Non-pigmented ciliary epithelial cell (primary cell): ENCODE measurements around the gene LRRC37A.
A peak's percentile ranks its signal among the peaks of the same experiment; 100 is the strongest.
"Not testable (repeated sequence)": the region's sequence is repeated elsewhere in the genome, so short reads cannot be mapped to it uniquely, and the experiment has no call there.

ENCODE experiments used
- DNase-seq: peaks from one replicate; pipeline ENCODE4 v3.0.0-alpha.2; 2010; ENCODE audit warnings: low read depth

Gene LRRC37A

DNA sequence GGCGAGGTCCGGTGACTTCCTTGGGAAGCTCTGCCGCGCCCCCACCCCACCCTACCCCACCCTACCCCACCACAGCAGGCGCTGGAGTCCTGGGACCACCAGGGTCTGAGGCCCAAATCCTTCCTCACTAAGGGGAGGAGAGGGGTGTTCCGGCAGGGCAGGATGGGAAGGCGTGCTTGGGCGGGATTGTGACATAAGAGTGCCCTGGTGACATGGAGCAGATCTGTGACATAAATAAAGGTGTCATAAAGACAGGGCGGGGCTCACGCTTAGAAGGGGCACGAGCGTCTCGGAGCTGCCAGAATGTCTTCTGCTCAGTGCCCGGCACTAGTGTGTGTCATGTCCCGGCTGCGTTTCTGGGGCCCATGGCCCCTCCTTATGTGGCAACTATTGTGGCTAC is at the start of gene LRRC37A:
LRRC37A (plus strand) TSS at position 301 of the 400 bp plus-strand sequence; CDS start at position 304, 3 bp downstream.
- DNase-seq, result not testable (repeated sequence)

DNA sequence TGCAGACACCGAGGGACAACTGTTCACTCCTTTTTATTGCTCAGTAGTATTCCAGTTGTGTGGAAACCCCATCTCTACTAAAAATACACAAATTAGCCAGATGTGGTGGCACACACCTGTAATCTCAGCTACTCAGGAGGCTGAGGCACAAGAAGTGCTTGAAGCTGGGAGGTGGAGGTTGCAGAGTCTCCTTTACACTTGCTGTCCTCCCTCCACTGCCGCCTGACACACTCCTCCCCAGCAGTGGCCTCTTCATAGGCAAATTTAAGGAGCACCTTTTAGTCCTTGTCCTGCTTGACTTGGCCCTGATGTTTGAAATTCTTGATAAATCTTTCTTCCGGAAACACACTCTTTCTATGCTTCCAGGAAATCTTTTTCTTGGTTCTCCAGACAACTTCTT is 45.8 kb upstream of the LRRC37A start:
- not testable (repeated sequence) for DNase-seq

DNA sequence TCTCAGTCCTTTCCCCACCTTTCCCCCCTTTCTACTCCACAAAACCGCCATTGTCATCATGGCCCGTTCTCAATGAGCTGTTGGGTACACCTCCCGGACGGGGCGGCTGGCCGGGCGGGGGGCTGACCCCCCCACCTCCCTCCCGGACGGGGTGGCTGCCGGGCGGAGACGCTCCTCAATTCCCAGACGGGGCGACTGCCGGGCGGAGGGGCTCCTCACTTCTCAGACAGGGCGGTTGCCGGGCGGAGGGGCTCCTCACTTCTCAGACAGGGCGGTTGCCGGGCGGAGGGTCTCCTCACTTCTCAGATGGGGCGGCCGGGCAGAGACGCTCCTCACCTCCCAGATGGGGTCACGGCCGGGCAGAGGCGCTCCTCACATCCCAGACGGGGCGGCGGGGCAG is 42.1 kb upstream of the LRRC37A start:
- not testable (repeated sequence) for DNase-seq

DNA sequence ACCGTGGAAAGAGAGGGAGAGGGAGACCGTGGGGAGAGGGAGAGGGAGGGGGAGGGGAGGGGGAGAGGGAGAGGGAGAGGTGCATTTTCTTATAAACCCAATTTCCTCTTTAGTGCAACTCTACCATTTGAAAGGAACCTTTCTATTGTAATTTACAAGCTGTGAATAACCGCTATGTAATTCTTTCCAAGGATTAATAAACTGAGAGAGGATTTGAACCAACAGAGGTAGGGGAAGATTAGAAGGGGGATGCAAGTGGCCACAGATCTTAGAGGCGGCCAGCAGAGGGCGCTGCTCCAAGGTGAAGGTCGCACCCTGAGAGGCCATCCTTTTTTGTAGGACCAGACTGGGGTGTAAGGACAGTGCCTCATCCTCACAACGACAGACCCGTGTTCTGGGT is 41.2 kb upstream of the LRRC37A start:
- DNase-seq, result not testable (repeated sequence)

DNA sequence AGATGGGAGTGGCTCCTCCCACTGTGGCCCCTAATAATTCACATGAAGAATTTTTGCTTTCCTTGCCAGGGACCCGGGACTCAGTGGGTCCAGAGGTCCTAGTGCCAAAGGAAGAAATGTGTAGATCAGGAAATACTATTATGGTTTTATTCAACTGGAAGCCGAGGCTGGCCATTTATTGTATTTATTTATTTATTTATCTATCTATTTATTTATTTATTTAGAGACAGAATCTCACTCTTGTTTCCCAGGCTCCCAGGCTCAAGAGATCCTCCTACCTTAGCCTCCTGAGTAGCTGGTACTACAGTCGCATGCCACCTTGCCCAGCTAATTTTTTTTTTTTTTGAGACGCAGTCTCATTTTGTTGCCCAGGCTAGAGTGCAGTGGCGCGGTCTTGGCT is 40.7 kb upstream of the LRRC37A start:
- DNase-seq, result not testable (repeated sequence)

DNA sequence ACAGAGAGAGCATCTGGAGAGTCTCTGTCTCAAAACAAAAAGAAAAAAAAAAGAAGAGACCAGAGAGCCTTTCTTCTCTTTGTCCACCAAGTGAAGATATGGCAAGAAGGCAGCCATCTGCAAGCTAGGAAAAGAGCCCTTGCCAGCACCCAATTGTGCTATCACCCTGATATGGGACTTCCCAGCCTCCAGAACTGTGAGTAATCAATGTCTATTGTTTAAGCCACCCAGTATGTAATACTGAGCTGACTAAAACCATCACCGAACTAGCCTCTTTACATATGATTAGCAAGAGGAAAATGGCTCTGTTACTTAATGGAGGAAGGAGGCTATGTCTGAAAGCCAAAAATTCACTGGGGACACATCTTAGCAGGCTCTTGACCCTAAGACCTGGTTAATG is 38.6 kb upstream of the LRRC37A start:
- DNase-seq, result not testable (repeated sequence)

DNA sequence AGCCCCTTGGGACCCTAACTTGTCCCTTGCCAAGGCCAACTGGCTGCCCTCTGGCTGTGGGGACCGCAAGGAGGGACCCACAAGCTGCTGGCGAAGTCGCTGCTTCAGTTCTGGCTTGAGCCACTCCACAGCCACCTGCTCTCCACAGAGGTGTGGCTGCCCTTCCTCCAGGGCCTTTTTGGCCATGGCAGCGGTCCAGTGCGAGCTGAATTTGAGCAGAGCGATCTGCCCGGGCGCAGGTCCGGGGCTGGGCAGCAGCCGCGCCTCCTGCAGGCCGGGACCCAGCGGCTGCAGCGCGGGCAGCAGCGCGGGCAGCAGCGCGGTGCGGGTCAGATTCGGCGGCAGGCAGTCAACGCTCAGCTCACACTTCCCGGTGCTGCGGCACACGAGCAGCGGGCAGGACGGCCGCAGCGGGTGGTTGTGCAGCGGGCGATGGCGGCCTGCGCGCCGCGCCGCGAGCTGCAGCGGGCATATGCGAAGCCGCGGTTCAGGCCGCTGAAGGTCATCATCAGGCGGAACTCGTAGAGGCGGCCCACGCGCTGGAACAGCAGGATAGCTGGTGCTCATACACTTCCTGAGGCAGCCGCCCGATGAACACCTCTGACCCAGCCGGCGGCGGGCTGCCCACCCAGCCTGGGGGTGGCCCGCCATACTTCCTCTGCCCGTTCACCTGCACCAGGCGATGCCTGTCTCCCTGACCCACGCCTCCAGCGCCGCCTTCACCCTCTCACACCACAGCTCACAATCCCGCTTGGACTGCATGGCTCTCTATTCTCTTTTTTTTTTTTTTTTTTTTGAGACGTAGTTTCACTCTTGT is 34.9 kb upstream of the LRRC37A start:
- DNase-seq, result not testable (repeated sequence)

DNA sequence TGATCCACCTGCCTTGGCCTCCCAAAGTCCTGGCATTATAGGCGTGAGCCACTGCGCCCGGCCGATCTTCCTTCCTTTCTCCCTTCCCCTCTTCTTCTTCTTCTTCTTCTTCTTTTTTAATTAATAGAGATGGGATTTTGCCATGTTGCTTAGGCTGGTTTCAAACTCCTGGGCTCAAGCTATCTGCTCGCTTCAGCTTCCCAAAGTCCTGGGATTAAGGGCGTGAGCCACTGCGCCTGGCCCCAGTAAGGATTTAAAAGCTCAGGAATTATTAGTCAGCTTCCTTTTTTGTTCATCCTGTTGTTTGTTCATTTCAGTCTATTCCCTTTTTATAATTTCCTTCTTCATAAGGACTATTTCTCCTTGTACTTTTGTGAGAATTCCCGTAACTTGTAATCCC is 32.7 kb upstream of the LRRC37A start:
- DNase-seq, result no peak

DNA sequence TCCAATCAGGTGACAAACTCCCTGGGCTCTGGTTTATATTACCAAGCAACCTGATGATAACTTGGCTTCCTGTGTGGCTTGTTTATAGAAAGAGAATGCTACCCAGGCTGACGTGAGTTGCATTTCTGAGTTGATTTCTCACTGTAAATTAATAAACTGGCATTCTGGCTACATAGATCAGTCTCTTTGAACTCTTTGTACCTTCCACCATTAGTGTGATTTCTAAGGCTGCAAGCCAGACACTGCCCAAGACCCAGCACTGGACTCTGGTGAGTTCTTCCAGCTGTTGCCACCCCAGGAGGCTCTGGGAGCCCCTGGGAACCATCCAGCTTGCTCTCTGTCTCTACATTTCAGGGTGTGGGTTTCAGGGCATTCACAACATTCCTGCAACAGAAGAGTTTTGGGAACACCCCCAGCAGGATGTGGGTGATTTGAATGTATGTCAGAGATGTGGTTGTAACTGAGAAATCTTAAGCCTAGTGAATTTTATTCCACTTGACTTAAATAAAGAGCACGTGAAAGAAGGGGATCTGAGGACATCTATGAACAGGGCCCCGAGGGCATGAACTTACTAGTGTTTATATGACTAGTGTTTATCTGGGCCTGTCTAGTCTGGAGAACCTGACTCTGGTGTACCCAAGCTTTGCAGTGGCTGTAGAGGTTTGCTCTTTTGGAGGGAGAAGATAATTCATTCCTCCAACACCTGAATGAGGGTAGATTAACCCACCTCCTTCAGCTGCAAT is 30.3 kb upstream of the LRRC37A start:
- DNase-seq, result peak; percentile 84

DNA sequence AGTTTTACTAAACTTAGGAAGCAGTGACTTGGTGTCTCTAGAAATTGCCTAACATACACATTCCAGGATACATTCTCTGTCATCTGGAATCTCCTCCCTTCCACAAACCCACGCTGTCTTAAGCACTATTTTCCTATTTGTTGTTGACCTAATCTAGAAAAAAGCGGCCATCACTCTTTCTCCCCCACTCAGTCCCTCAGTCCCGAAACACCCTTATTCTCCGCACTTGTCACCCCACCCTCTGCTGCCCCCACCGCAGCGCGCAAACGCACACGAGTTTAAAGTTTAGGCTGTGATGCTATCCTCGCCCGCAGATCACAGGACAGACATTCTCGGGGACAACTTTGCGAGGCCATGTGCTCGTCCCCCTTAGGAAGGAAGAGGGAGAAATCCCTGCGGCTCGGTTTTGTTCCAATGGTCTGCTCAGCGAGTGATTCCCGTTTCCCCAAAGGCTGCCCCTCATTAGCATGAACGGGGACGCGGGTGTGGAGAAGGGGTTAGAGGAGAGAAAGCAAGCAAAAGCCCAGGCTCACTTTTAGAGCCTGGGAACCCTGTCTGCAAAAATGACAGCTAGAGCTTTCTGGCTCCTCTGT is 28.8 kb upstream of the LRRC37A start:
- DNase-seq, result not testable (repeated sequence)

DNA sequence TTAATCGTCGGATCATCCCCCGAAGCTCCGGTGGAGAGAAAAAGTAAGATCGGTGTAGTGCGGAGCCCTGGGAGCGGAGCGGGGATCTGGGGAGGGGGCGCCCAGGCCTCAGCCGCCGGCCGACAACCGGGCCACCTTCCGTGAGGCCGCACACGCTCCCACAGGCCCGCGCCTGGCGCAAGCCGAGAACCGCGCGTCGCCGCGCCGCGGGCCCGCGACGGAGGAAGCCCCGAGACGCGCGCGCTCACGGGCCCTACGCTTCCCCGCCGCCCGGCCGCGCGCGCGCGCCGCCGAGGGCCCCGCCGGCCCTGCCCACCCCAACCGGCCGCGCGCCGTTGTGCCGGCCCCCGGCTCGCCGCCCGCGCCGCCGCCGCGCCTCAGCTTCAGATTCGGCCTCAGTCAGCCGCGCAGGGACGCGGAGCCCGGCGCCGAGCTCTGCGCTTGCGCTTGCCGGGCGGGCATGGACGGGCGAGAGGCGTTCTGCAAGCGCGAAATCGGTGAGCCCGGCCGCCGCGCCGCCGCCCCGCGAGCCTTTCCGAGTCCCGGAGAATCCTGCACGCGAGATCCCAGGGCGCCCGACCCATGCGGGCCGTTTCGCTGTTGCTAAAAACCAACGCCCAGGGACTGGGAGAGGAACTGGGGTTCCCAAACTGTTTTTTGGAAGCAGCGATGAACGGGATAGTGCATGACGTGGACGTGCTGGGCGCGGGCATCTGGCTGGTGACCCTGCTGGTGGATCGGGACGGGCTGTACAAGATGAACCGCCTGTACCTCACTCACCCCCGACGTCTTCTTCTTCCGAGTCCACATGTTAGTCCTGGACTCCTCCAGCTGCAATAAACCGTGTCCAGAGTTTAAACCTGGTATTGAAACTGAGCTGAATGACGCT is 28.0 kb upstream of the LRRC37A start:
- DNase-seq, result no peak

DNA sequence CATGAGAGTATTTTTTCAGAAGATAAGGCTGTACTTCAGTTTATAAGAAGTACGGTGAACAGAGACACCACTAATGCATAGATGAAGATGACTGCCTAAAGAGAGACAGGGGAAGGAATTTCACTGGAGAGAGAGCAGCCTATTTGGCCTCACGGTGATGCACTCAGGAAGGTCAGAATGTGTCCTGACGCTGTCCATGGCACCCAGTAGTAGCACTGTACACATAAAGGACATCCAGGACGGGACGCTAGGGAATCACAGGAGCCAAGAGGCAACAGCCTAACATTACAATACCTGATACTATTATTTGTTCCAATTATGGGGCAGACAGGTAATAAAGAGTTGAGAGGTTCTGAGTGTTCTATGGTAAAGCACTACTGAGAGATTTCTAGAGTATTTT is 24.9 kb upstream of the LRRC37A start:
- no peak for DNase-seq

DNA sequence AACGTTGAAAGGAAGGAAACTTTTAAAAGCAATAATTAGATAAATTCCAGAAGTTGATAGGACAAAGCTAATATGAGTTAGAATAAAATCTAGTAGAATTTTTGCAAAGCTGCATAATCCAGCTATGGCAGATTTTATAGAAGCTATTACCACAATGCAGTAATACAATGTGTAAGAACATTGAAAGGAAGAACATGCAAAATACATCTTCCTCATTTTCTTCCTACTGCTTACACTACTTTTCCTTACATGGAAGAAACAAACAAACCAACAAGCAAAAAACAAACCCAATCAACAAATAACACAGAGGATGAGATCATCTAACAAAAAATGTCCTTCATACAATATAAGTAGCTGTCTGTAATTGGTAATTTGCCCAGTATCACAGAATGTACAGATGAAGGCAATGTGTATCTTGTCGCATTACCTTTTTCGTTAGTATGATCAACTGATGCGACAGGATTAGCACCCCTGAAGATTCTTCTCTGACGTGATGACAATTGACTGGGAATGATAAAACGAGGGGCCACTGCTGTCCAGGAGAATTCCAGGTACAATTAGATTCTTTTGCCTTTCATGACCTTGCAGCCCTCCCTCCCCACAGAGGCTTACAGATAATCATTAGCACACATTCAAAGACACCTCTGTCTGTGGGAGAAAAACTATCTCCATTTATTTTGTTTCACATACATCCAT is 21.2 kb upstream of the LRRC37A start:
- DNase-seq, result no peak

DNA sequence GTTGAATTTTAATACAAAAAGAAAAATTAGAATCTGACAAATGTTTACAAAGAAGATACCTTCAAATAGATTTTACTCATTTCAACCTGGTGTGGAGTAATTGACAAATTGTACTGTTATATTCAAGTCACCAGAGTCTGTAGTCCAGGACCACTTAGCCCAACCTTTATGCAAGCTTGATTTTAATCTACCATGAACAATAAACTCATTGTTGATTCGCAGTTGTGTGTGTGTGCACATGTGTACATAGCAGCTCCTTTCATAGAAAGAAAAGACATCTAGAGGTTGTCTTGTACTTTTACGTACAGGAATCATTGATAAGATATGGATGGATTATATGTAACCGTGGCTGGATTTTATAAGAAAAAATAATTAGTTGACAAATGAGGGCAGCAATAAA is 20.7 kb upstream of the LRRC37A start:
- no peak for DNase-seq

DNA sequence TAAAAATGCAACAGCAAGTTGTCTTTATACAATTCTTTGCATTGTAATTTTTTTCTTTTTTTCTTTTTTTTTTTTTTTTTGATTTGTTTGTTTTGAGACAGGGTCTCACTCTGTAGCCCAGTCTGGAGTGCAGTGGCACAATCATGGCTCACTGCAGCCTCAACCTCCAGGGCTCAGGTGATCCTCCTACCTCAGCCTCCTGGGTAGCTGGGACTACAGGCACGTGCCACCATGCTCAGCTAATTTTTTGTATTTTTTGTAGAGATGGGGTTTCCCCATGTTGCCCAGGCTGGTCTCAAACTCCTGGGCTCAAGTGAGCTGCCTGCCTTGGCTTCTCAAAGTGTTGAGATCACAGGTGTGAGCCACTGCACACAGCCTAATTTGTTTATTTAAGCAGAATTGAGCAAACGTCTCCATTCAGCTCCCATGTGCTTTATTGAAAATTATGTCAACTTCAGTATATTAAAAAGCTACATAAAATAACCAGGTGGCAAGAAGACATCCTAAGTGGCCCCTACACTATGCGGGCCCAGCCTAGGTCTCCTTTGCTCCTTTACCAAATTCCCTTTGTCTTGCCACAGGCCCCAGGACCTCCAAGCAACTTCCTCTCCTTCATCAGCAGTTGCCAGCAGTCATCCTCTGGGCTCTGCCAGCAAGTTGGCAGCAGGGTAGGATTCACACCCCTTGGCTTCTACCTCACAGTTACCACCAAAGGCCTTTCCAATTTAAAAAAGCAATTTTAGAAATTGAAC is 18.0 kb upstream of the LRRC37A start:
- DNase-seq, result not testable (repeated sequence)

DNA sequence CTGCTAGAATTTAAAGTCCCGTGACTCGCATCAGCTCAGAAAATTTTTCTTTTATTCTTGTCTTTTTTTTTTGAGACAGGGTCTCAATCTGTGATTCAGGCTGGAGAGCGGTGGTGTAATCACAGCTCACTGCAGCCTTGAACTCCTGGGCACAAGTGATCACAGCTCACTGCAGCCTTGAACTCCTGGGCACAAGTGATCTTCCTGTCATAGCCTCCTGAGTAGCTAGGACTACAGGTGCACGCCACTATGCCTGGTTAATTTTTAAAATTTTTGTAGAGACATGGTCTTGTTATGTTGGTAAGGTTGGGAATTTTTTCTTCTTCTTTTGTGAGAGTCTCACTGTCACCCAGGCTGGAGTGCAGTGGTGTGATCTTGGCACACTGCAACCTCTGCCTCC is 13.6 kb upstream of the LRRC37A start:
- DNase-seq, result not testable (repeated sequence)

DNA sequence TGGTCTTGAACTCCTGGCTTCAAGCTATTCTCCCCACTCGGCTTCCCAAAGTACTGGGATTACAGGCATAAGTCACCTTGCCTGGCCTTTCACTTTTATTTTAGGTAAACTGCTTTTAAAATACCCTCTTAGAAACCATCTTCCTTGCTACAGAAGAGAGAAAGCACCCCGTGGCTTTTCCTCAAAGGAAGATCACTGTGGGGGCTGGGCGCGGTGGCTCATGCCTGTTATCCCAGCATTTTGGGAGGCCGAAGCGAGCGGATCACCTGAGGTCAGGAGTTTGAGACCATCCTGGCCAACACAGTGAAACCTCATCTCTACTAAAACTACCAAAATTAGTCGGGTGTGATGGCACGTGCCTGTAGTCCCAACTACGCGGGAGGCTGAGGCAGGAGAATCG is 12.3 kb upstream of the LRRC37A start:
- not testable (repeated sequence) for DNase-seq

DNA sequence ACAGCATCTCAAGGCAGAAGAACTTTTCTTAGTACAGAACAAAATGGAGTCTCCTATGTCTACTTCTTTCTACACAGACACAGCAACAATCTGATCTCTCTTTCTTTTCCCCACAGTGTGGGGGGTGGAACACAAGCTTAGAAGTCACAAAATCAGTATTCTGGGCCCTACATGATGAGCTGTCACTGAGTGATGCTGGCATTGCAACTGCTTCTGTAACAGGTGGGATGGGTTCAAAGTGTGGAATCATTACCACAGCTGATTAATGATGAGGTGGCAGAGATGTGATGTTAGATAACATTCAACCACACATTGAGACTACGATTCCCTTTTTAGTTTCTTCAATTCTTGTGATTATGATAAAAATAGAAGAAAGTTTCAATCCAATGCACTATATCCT is 10.5 kb upstream of the LRRC37A start:
- peak; percentile 24 for DNase-seq

DNA sequence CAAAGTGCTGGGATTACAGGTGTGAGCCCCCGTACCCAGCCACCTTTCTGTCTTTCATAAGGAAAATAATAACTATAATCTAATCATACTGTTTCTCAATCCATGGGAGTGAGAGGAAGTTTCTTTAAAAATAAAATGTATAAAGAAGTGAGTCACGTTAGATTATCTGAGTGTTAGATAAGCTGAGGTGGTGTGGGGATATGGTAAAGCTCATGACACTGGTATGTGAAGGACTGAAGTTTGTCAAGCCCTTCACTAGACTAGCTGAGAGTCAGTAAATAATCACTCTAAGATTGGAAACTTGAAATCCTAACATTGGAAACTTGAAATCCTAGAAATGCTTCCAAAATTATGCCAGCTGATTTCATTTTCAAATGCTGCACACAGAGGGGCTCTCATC is 9.4 kb upstream of the LRRC37A start:
- DNase-seq, result peak; percentile 46

DNA sequence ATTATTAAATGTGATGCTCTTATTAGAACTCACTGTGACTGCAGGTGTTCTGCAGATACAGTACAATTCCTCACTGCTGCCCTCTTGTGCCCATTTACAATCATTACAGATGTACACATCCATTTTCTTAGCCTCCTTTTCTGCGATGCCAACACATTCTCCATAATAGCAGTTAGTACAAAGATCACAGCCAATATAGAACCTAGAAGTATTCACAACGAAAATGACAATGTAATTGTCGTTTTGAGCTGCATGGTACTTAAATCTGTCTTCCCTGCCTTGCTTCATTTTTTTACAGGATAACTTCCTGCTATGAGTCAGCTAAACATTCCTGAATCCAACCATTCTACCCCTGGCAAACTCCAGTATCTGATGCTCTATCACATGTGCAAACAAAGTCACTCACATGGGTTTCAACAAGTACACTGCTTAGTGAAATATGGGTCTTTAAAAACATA is 8.1 kb upstream of the LRRC37A start:
- peak; percentile 30 for DNase-seq
